ENCODE results near the gene E2F3. TPM values are rescaled to one million over a fixed set of nuclear protein-coding genes. Genes with fewer than 3 reads are reported as not detected.
"Not testable (repeated sequence)": the region's sequence is repeated elsewhere in the genome, so short reads cannot be mapped to it uniquely, and the experiment has no call there.

Gene E2F3
- total RNA-seq, 2 experiments from 2014 or later: 16.0 to 17.0 TPM

DNA sequence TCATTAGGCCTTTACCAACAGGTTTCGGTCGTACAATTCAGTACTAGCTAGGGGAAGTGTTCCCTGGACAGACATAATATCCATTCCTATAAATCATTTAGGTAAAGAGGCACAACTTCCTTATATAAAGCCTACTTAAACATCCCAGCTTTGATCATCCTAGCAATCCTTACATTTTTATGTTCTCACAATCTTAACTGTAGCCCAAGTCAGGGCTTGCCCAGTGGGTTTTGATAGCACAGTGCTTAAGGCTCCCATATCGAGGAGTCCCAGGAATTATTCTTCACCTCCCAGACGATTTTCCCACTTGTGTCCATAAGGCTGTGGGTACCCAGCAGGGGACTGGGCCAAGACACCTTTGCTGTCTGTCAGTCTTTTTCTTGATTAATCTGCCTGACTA is 63.2 kb downstream of the E2F3 start:
- DNase-seq: no peak
- ATAC-seq: no peak
- CTCF ChIA-PET: no interaction called here
- POLR2A ChIA-PET: no interaction called here
- Mint-ChIP-seq H3K27me3 (no peaks in the 10 kb centered on the region), H3K4me3 (no peak overlapping the region), H3K9me3 (peaks cover 4% of the 10 kb centered on the region), H3K4me1 (ENCODE audit: low read depth) (peaks cover 30% of the 10 kb centered on the region), H3K27ac (no peak overlapping the region), H3K36me3 (ENCODE audit: low read depth) (peaks cover 40% of the 10 kb centered on the region)
- TF ChIP-seq, protein P1, sequence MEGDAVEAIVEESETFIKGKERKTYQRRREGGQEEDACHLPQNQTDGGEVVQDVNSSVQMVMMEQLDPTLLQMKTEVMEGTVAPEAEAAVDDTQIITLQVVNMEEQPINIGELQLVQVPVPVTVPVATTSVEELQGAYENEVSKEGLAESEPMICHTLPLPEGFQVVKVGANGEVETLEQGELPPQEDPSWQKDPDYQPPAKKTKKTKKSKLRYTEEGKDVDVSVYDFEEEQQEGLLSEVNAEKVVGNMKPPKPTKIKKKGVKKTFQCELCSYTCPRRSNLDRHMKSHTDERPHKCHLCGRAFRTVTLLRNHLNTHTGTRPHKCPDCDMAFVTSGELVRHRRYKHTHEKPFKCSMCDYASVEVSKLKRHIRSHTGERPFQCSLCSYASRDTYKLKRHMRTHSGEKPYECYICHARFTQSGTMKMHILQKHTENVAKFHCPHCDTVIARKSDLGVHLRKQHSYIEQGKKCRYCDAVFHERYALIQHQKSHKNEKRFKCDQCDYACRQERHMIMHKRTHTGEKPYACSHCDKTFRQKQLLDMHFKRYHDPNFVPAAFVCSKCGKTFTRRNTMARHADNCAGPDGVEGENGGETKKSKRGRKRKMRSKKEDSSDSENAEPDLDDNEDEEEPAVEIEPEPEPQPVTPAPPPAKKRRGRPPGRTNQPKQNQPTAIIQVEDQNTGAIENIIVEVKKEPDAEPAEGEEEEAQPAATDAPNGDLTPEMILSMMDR (IDR thresholded peaks at IDR 0.05): no peak
- intact Hi-C loops (cut with micrococcal nuclease): no loop called here

DNA sequence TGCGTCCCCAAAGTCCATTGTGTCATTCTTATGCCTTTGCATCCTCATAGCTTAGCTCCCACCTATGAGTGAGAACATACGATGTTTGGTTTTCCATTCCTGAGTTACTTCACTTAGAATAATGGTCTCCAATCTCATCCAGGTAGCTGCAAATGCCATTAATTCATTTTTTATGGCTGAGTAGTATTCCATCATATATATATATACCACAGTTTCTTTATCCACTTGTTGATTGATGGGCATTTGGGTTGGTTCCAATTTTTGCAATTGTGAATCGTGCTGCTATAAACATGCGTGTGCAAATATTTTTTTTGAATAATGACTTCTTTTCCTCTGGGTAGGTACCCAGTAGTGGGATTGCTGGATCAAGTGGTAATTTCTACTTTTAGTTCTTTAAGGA is 63.9 kb downstream of the E2F3 start:
- H3K27me3 Mint-ChIP-seq; POLR2A ChIA-PET; H3K27ac Mint-ChIP-seq; H3K9me3 Mint-ChIP-seq; DNase-seq; H3K4me3 Mint-ChIP-seq; ATAC-seq; CTCF ChIA-PET; intact Hi-C loops (cut with micrococcal nuclease): not testable (repeated sequence)
- Mint-ChIP-seq H3K4me1 (ENCODE audit: low read depth) (peaks cover 30% of the 10 kb centered on the region), H3K36me3 (ENCODE audit: low read depth) (peaks cover 36% of the 10 kb centered on the region)

DNA sequence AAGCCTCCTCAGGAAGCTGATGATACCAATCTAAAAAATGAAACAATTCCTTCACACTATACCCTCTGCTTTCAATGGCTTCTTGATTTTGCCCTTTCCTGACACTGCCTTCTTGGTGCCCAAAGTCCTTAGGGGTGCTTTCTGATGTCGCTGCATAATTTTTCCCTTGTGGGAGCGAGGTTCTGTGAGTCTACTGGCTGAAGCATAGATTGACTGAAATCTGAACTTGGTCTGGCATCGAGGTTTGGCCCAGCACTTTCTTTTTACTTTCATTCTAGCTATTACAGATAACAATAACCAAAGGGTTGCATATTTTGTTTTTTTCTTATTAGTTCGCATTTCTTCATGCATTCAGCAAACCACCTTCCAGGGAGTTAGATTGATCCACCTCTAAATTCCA is 65.8 kb downstream of the E2F3 start:
- H3K27me3 Mint-ChIP-seq: no peaks in the 10 kb centered on the region
- no peak overlapping the region for H3K27ac Mint-ChIP-seq
- H3K4me1 Mint-ChIP-seq (ENCODE audit: low read depth): peaks cover 27% of the 10 kb centered on the region
- intact Hi-C loops (cut with micrococcal nuclease): no loop called here
- TF ChIP-seq, protein P1 (IDR thresholded peaks at IDR 0.05): no peak
- ChIA-PET CTCF (interaction anchor here (1.4 kb wide), 1 partner anchor 63 kb away, joined by 4 read pairs; no protein-coding TSS in a partner anchor), POLR2A (no interaction called here)
- ATAC-seq (peak; percentile 27), DNase-seq (peak; percentile 4)
- peaks cover 4% of the 10 kb centered on the region for H3K9me3 Mint-ChIP-seq
- H3K4me3 Mint-ChIP-seq: no peak overlapping the region
- H3K36me3 Mint-ChIP-seq (ENCODE audit: low read depth): peaks cover 33% of the 10 kb centered on the region

DNA sequence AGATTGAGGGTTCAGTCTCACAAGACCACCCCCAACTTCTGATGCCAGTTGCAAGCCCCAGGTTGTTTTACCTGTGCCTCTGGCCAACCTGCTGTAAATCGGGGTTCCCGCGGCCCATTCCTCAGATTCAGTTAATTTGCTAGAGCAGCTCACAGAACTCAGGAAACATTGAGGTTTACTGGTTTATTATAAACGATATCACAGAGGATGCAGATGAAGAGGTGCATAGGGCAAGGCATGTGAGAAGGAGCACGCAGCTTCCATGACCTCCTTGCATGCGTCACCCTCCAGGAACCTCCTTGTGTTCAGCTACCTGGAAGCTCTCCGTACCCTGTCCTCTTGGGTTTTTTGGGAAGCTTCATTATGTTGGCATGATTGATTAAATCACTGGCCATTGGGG is 66.5 kb downstream of the E2F3 start:
- peaks cover 26% of the 10 kb centered on the region for H3K4me1 Mint-ChIP-seq (ENCODE audit: low read depth)
- no peaks in the 10 kb centered on the region for H3K27me3 Mint-ChIP-seq
- CTCF ChIA-PET: interaction anchor here (0.9 to 1.6 kb wide), 2 partner anchors 10 to 64 kb away, joined by 3 to 4 read pairs; no protein-coding TSS in a partner anchor
- TF ChIP-seq, protein P1 (IDR thresholded peaks at IDR 0.05): no peak
- no peak overlapping the region for H3K4me3 Mint-ChIP-seq
- POLR2A ChIA-PET: interaction anchor here (0.6 kb wide), 1 partner anchor 446 kb away, joined by 3 read pairs; no protein-coding TSS in a partner anchor
- H3K27ac Mint-ChIP-seq: no peak overlapping the region
- DNase-seq (no peak), ATAC-seq (no peak)
- intact Hi-C loops (cut with micrococcal nuclease): no loop called here
- H3K36me3 Mint-ChIP-seq (ENCODE audit: low read depth): peaks cover 33% of the 10 kb centered on the region
- peaks cover 4% of the 10 kb centered on the region for H3K9me3 Mint-ChIP-seq

DNA sequence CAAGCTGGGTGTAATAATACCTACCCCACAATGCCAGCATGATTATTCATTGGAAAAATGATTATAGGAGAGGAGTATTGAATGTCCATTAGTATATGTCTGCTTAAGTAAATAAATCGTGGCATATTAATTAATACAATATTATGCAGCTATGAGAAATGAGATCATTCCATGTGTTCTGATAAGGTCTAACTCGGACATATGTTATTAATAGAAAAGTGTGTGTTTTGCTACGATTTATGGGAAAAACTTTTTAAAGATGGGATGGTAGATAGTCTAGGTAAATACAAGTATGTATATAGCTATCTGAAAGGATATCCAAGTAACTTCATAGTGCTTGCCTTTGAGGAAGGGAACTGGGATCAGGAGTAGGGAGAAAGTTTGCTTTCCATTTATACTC is 71.1 kb downstream of the E2F3 start:
- TF ChIP-seq, protein P1 (IDR thresholded peaks at IDR 0.05): no peak
- DNase-seq (no peak), ATAC-seq (no peak)
- ChIA-PET CTCF (interaction anchor here (1.1 kb wide), 1 partner anchor 68 kb away, joined by 4 read pairs; no protein-coding TSS in a partner anchor), POLR2A (interaction anchor here (1.1 to 1.2 kb wide), 2 partner anchors 9 to 40 kb away, joined by 3 read pairs; no protein-coding TSS in a partner anchor)
- Mint-ChIP-seq H3K4me1 (ENCODE audit: low read depth) (peaks cover 5% of the 10 kb centered on the region), H3K9me3 (no peaks in the 10 kb centered on the region), H3K27ac (no peak overlapping the region), H3K27me3 (no peaks in the 10 kb centered on the region), H3K36me3 (ENCODE audit: low read depth) (peaks cover 13% of the 10 kb centered on the region), H3K4me3 (no peak overlapping the region)
- intact Hi-C loops (cut with micrococcal nuclease): no loop called here

Measured in activated CD8-positive, alpha-beta T cell treated with anti-CD3 and anti-CD28 coated beads for 36 hours (primary cell).